ENCODE results near the gene TMEM41A.

DNA sequence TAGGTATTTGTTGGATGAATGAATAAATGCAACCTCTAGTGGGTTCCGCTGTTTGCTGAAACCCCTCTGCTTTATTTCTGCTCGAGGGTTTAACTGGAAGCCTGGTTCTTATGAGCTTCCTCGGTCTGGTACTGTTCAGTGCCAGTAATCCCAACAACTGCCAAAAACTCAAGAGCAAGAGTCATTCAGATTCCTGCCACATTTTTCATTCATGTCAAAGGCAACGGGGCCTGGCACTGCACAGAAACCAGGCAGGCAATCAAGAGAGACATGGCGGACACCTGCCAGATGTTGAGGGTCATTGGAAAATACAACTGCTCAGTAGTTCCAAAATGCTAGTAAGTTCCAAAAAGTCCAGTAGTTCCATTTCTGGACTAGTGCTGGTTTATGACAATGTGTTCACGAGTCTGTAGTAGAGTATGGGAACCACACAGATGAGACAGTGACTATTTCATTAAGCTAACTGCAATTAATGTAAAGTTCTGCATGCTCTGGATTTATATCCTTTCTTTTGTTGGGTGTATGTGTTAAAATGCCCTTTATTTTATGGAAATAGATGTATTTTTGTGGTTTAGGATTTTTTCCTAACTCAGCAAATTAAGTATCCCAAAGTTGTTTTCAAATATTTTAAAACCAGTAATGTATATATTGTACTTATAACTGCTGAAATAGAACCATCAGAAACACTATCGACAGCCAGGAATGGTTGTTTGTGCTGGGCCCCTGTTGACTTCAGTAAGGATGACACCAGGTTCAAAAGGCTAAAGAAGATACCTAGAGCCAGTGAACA is 22.7 kb upstream of the TMEM41A start:
- TF ChIP-seq EP300 (IDR thresholded peaks at IDR 0.05; ENCODE audit: borderline replicate concordance) (no peak), YY1 (IDR thresholded peaks at IDR 0.05; ENCODE audit: low read depth) (no peak), RAD21 (IDR thresholded peaks at IDR 0.05; ENCODE audit: low read depth) (no peak), FOXM1 (IDR thresholded peaks at IDR 0.05; ENCODE audit: borderline replicate concordance, low read depth) (no peak), TAF1 (IDR thresholded peaks at IDR 0.05; ENCODE audit: low read depth) (no peak), TEAD4 (IDR thresholded peaks at IDR 0.05) (no peak)
- TF ChIP-seq, protein P1, sequence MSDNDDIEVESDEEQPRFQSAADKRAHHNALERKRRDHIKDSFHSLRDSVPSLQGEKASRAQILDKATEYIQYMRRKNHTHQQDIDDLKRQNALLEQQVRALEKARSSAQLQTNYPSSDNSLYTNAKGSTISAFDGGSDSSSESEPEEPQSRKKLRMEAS (IDR thresholded peaks at IDR 0.05), result no peak
- TF ChIP-seq, protein P2, sequence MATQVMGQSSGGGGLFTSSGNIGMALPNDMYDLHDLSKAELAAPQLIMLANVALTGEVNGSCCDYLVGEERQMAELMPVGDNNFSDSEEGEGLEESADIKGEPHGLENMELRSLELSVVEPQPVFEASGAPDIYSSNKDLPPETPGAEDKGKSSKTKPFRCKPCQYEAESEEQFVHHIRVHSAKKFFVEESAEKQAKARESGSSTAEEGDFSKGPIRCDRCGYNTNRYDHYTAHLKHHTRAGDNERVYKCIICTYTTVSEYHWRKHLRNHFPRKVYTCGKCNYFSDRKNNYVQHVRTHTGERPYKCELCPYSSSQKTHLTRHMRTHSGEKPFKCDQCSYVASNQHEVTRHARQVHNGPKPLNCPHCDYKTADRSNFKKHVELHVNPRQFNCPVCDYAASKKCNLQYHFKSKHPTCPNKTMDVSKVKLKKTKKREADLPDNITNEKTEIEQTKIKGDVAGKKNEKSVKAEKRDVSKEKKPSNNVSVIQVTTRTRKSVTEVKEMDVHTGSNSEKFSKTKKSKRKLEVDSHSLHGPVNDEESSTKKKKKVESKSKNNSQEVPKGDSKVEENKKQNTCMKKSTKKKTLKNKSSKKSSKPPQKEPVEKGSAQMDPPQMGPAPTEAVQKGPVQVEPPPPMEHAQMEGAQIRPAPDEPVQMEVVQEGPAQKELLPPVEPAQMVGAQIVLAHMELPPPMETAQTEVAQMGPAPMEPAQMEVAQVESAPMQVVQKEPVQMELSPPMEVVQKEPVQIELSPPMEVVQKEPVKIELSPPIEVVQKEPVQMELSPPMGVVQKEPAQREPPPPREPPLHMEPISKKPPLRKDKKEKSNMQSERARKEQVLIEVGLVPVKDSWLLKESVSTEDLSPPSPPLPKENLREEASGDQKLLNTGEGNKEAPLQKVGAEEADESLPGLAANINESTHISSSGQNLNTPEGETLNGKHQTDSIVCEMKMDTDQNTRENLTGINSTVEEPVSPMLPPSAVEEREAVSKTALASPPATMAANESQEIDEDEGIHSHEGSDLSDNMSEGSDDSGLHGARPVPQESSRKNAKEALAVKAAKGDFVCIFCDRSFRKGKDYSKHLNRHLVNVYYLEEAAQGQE (IDR thresholded peaks at IDR 0.05; ENCODE audit: low read depth), result no peak
